HG03097 (cell line): ENCODE measurements around the gene HRH2.
"Not testable (repeated sequence)": the region's sequence is repeated elsewhere in the genome, so short reads cannot be mapped to it uniquely, and the experiment has no call there.

ENCODE experiments used
- ATAC-seq: cut with Tn5 transposase; IDR thresholded peaks from one replicate; pipeline ENCODE4 v1.9.1; 2021; ENCODE audit not compliant: unreplicated experiment, low FRiP score

The HRH2 gene

DNA sequence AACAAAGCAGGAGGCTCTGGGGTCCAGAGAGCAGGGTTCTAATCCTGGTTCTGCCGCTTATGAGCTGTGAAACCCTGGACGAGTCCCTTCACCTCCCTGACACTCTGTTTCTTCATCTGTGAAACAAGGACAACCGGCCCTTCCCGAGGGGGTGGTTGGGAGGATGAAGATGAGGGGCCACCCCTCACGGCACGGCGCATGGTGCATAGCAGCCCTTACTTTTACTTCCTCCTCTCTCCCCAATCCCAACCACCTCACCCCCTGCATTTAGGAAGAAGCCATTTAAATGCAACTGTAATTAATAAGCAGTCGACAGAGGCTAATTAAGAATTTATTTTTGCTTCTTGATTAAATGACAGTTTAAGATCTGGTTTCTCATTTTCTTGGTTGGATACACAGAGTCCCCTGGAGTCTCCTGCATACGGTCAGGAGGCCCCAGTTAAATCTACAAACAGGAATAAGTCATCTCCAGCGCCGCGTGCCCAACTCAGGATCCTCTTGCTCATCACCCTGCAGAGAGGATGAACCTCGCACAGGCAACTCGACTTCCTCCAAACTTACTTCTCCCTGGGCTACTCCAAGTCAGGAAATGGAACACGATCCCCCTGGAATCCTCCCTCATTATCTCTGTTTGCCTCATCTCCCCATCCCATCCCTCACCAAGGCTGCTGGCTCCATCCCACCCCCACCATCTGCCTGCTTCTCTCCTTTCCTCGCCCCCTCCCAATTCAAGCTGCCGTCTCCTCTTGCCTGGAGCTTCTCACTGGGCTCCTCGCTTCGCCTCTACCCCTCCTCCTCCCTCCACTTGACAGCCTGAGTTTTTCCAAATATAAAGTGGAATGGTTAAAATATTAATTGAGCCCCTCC is 95.9 kb downstream of the HRH2 start:
- ATAC-seq = no peak

- ATAC-seq = not testable (repeated sequence)
These were observed 102.1 kb downstream of the HRH2 start for GRCh38 chr5:175759991-175760390.
